ENCODE data around the gene EXT2. TPM values are rescaled to one million over a fixed set of nuclear protein-coding genes. Genes with fewer than 3 reads are reported as not detected.
A peak's percentile ranks its signal among the peaks of the same experiment; 100 is the strongest.

Gene EXT2
- total RNA-seq, 1 donor from 2014 or later: 67.7 TPM

- Histone ChIP-seq H3K9ac (ENCODE audit: low read length) (no peak overlapping the region), H3K4me3 (ENCODE audit: insufficient read depth, low read depth, low read length) (no peak overlapping the region), H4K20me1 (ENCODE audit: insufficient read depth, low read length) (no peaks in the 10 kb centered on the region), H3K79me2 (ENCODE audit: insufficient read depth, low read length) (no peaks in the 10 kb centered on the region), H2AFZ (ENCODE audit: low read depth, low read length) (no peak overlapping the region), H3K36me3 (ENCODE audit: insufficient read depth, low read length) (no peaks in the 10 kb centered on the region), H3K9me3 (ENCODE audit: insufficient read depth, low read depth, low read length) (no peaks in the 10 kb centered on the region), H3K4me1 (ENCODE audit: insufficient read depth, low read length) (no peaks in the 10 kb centered on the region), H3K4me2 (ENCODE audit: low read length) (no peak overlapping the region), H3K27me3 (ENCODE audit: insufficient read depth, low read length) (no peaks in the 10 kb centered on the region), H3K27ac (ENCODE audit: low read depth, low read length) (no peak overlapping the region)
- Mint-ChIP-seq H3K27me3 (ENCODE audit: low read depth, unreplicated experiment) (no peaks in the 10 kb centered on the region), H3K4me1 (ENCODE audit: low read depth, unreplicated experiment) (peaks cover 18% of the 10 kb centered on the region), H3K27ac (ENCODE audit: unreplicated experiment) (no peak overlapping the region), H3K36me3 (ENCODE audit: low read depth, unreplicated experiment) (peaks cover 2% of the 10 kb centered on the region), H3K9me3 (ENCODE audit: unreplicated experiment) (peaks cover 2% of the 10 kb centered on the region), H3K4me3 (ENCODE audit: unreplicated experiment) (no peak overlapping the region)
- DNase-seq (ENCODE audit: low read depth) (no peak), FAIRE-seq (no peak)
- no peak for TF ChIP-seq CTCF (IDR thresholded peaks at IDR 0.05; ENCODE audit: insufficient read depth, low read depth, low read length)
- TF ChIP-seq EZH2 (IDR thresholded peaks at IDR 0.05; ENCODE audit: insufficient read depth, low read length): no peak
Observed at GRCh38 chr11:44217432-44217831, 122.0 kb downstream of the EXT2 start.

DNA sequence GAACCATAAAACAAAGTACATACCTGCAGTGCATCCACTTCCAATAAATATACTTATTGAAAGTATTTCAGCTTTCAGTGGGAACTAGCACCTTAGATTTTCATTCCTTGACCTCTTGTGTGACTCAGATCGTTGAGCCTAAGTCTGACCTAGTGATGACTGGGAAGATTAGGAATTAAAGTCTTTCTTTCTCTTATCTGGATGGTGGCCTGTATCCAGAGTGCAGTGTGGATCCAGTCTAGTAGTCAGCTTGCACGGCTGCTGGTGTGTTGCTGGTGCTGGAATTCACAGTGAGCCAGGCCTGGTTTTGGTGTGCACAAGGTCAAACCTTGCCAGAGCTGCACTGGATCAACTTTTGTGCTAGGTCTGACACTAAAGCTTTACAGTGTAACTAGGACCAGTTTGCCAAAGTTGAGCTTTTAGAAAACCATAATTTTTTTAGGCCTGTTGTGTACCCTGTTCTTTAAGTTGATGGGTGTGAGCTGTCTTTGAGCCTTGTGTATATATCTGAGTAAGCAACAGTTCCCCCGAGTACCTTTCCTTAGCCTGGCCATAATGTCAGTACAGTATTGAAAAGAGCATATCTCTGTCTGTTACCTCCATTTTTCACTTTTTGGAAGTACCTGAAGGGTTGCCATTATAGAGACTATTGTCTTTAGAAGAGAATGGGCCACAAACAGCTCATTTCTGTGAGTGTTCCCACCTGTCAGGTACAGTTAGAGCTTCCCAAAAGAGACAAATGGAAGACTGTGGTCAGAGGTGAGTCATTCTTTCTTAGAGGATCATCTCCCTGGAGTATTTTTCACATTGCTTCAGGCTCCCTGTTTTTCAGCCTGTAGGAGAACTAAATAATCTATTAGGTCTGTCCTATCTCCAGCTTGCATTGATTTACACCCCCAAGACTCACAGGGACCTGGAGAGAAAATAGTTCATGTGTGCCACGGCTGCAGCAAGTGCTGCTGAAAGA is 124.6 kb downstream of the EXT2 start:
- Histone ChIP-seq H3K27me3 (ENCODE audit: insufficient read depth, low read length) (no peaks in the 10 kb centered on the region), H3K79me2 (ENCODE audit: insufficient read depth, low read length) (no peaks in the 10 kb centered on the region), H3K9ac (ENCODE audit: low read length) (no peak overlapping the region), H3K36me3 (ENCODE audit: insufficient read depth, low read length) (no peaks in the 10 kb centered on the region), H3K4me3 (ENCODE audit: insufficient read depth, low read depth, low read length) (no peak overlapping the region), H2AFZ (ENCODE audit: low read depth, low read length) (no peak overlapping the region), H4K20me1 (ENCODE audit: insufficient read depth, low read length) (no peaks in the 10 kb centered on the region), H3K4me1 (ENCODE audit: insufficient read depth, low read length) (peaks cover 5% of the 10 kb centered on the region), H3K27ac (ENCODE audit: low read depth, low read length) (no peak overlapping the region), H3K9me3 (ENCODE audit: insufficient read depth, low read depth, low read length) (no peaks in the 10 kb centered on the region), H3K4me2 (ENCODE audit: low read length) (no peak overlapping the region)
- Mint-ChIP-seq H3K9me3 (ENCODE audit: unreplicated experiment) (no peaks in the 10 kb centered on the region), H3K36me3 (ENCODE audit: low read depth, unreplicated experiment) (peaks cover 4% of the 10 kb centered on the region), H3K4me1 (ENCODE audit: low read depth, unreplicated experiment) (peaks cover 21% of the 10 kb centered on the region), H3K27ac (ENCODE audit: unreplicated experiment) (no peak overlapping the region), H3K27me3 (ENCODE audit: low read depth, unreplicated experiment) (no peaks in the 10 kb centered on the region), H3K4me3 (ENCODE audit: unreplicated experiment) (no peak overlapping the region)
- FAIRE-seq: no peak
- peak; percentile 25 for DNase-seq (ENCODE audit: low read depth)
- TF ChIP-seq EZH2 (IDR thresholded peaks at IDR 0.05; ENCODE audit: insufficient read depth, low read length) (no peak), CTCF (IDR thresholded peaks at IDR 0.05; ENCODE audit: insufficient read depth, low read depth, low read length) (no peak)

GRCh38 chr11:44221456-44221855 is 126.0 kb downstream of the EXT2 start:
- H3K9me3 ChIP-seq (ENCODE audit: insufficient read depth, low read depth, low read length): no peaks in the 10 kb centered on the region
- Mint-ChIP-seq H3K4me1 (ENCODE audit: low read depth, unreplicated experiment) (peaks cover 21% of the 10 kb centered on the region), H3K4me3 (ENCODE audit: unreplicated experiment) (no peak overlapping the region), H3K27ac (ENCODE audit: unreplicated experiment) (no peak overlapping the region), H3K36me3 (ENCODE audit: low read depth, unreplicated experiment) (peaks cover 4% of the 10 kb centered on the region), H3K9me3 (ENCODE audit: unreplicated experiment) (no peaks in the 10 kb centered on the region), H3K27me3 (ENCODE audit: low read depth, unreplicated experiment) (no peaks in the 10 kb centered on the region)
- H3K27ac ChIP-seq (ENCODE audit: low read depth, low read length): no peak overlapping the region
- H3K27me3 ChIP-seq (ENCODE audit: insufficient read depth, low read length): no peaks in the 10 kb centered on the region
- peak; percentile 48 for DNase-seq (ENCODE audit: low read depth)
- H2AFZ ChIP-seq (ENCODE audit: low read depth, low read length): no peak overlapping the region
- TF ChIP-seq CTCF (IDR thresholded peaks at IDR 0.05; ENCODE audit: insufficient read depth, low read depth, low read length) (no peak), EZH2 (IDR thresholded peaks at IDR 0.05; ENCODE audit: insufficient read depth, low read length) (no peak)
- peaks cover 5% of the 10 kb centered on the region for H3K4me1 ChIP-seq (ENCODE audit: insufficient read depth, low read length)
- no peaks in the 10 kb centered on the region for H3K79me2 ChIP-seq (ENCODE audit: insufficient read depth, low read length)
- no peak for FAIRE-seq
- H3K4me3 ChIP-seq (ENCODE audit: insufficient read depth, low read depth, low read length): no peak overlapping the region
- no peaks in the 10 kb centered on the region for H3K36me3 ChIP-seq (ENCODE audit: insufficient read depth, low read length)
- no peaks in the 10 kb centered on the region for H4K20me1 ChIP-seq (ENCODE audit: insufficient read depth, low read length)
- H3K9ac ChIP-seq (ENCODE audit: low read length): no peak overlapping the region
- no peak overlapping the region for H3K4me2 ChIP-seq (ENCODE audit: low read length)

All from astrocyte (in vitro differentiated cells and primary cell).